Measurements from ENCODE around the gene MFAP3. TPM values are rescaled to one million over a fixed set of nuclear protein-coding genes. Genes with fewer than 3 reads are reported as not detected.
"Not testable (repeated sequence)": the region's sequence is repeated elsewhere in the genome, so short reads cannot be mapped to it uniquely, and the experiment has no call there.

Gene MFAP3
- total RNA-seq, 1 experiment from 2014 or later, result 25.9 TPM

- Histone ChIP-seq H3K27me3 (ENCODE audit: control insufficient read depth, insufficient read depth, low read length) (no peaks in the 10 kb centered on the region), H3K4me3 (ENCODE audit: insufficient read depth, low read depth, low read length) (no peak overlapping the region), H3K36me3 (replicated peaks; ENCODE audit: control insufficient read depth, insufficient read depth, low read length) (no peaks in the 10 kb centered on the region)
- DNase-seq, result no peak
Observed at GRCh38 chr5:154065971-154066370, 27.2 kb downstream of the MFAP3 start.

- not testable (repeated sequence) for DNase-seq; H3K27me3 ChIP-seq (ENCODE audit: control insufficient read depth, insufficient read depth, low read length); H3K4me3 ChIP-seq (ENCODE audit: insufficient read depth, low read depth, low read length); H3K36me3 ChIP-seq (replicated peaks; ENCODE audit: control insufficient read depth, insufficient read depth, low read length)
Observed at GRCh38 chr5:154069854-154070253, 31.1 kb downstream of the MFAP3 start.

- Histone ChIP-seq H3K36me3 (replicated peaks; ENCODE audit: control insufficient read depth, insufficient read depth, low read length) (no peaks in the 10 kb centered on the region), H3K4me3 (ENCODE audit: insufficient read depth, low read depth, low read length) (no peak overlapping the region), H3K27me3 (ENCODE audit: control insufficient read depth, insufficient read depth, low read length) (peaks cover under 1% of the 10 kb centered on the region; the same call in 1 of the 2 replicates)
- DNase-seq, result no peak
Observed at GRCh38 chr5:154071799-154072413, 33.1 kb downstream of the MFAP3 start.

- peak; percentile 57 for DNase-seq
- Histone ChIP-seq H3K4me3 (ENCODE audit: insufficient read depth, low read depth, low read length) (no peak overlapping the region), H3K36me3 (replicated peaks; ENCODE audit: control insufficient read depth, insufficient read depth, low read length) (no peaks in the 10 kb centered on the region), H3K27me3 (ENCODE audit: control insufficient read depth, insufficient read depth, low read length) (peaks cover 1% of the 10 kb centered on the region; the same call in 1 of the 2 replicates)
Observed at GRCh38 chr5:154072414-154073171, 33.8 kb downstream of the MFAP3 start.

- Histone ChIP-seq H3K36me3 (replicated peaks; ENCODE audit: control insufficient read depth, insufficient read depth, low read length) (no peaks in the 10 kb centered on the region), H3K4me3 (ENCODE audit: insufficient read depth, low read depth, low read length) (no peak overlapping the region), H3K27me3 (ENCODE audit: control insufficient read depth, insufficient read depth, low read length) (peaks cover 1% of the 10 kb centered on the region; the same call in 1 of the 2 replicates)
- DNase-seq, result no peak
Observed at GRCh38 chr5:154076240-154076922, 37.6 kb downstream of the MFAP3 start.

- Histone ChIP-seq H3K4me3 (ENCODE audit: insufficient read depth, low read depth, low read length) (no peak overlapping the region), H3K36me3 (replicated peaks; ENCODE audit: control insufficient read depth, insufficient read depth, low read length) (no peaks in the 10 kb centered on the region), H3K27me3 (ENCODE audit: control insufficient read depth, insufficient read depth, low read length) (peaks cover 1% of the 10 kb centered on the region; the same call in 1 of the 2 replicates)
- DNase-seq, result no peak
Observed at GRCh38 chr5:154077696-154078095, 38.9 kb downstream of the MFAP3 start.

GRCh38 chr5:154078272-154078671 is 39.5 kb downstream of the MFAP3 start:
- Histone ChIP-seq H3K27me3 (ENCODE audit: control insufficient read depth, insufficient read depth, low read length) (peaks cover 1% of the 10 kb centered on the region; the same call in 1 of the 2 replicates), H3K4me3 (ENCODE audit: insufficient read depth, low read depth, low read length) (no peak overlapping the region), H3K36me3 (replicated peaks; ENCODE audit: control insufficient read depth, insufficient read depth, low read length) (no peaks in the 10 kb centered on the region)
- DNase-seq, result no peak

- Histone ChIP-seq H3K36me3 (replicated peaks; ENCODE audit: control insufficient read depth, insufficient read depth, low read length) (no peaks in the 10 kb centered on the region), H3K27me3 (ENCODE audit: control insufficient read depth, insufficient read depth, low read length) (peaks cover 1% of the 10 kb centered on the region; the same call in 1 of the 2 replicates), H3K4me3 (ENCODE audit: insufficient read depth, low read depth, low read length) (no peak overlapping the region)
- DNase-seq, result no peak
Observed at GRCh38 chr5:154081246-154081645, 42.5 kb downstream of the MFAP3 start.

GRCh38 chr5:154084062-154084639 is 45.4 kb downstream of the MFAP3 start:
- Histone ChIP-seq H3K36me3 (replicated peaks; ENCODE audit: control insufficient read depth, insufficient read depth, low read length) (no peaks in the 10 kb centered on the region), H3K4me3 (ENCODE audit: insufficient read depth, low read depth, low read length) (no peak overlapping the region), H3K27me3 (ENCODE audit: control insufficient read depth, insufficient read depth, low read length) (no peaks in the 10 kb centered on the region)
- DNase-seq, result no peak

GRCh38 chr5:154086146-154086545 is 47.4 kb downstream of the MFAP3 start:
- Histone ChIP-seq H3K27me3 (ENCODE audit: control insufficient read depth, insufficient read depth, low read length) (no peaks in the 10 kb centered on the region), H3K4me3 (ENCODE audit: insufficient read depth, low read depth, low read length) (no peak overlapping the region), H3K36me3 (replicated peaks; ENCODE audit: control insufficient read depth, insufficient read depth, low read length) (no peaks in the 10 kb centered on the region)
- DNase-seq, result no peak

- no peaks in the 10 kb centered on the region for H3K27me3 ChIP-seq (ENCODE audit: control insufficient read depth, insufficient read depth, low read length)
- no peak overlapping the region for H3K4me3 ChIP-seq (ENCODE audit: insufficient read depth, low read depth, low read length)
- no peak for DNase-seq
- H3K36me3 ChIP-seq (replicated peaks; ENCODE audit: control insufficient read depth, insufficient read depth, low read length), result no peaks in the 10 kb centered on the region
Observed at GRCh38 chr5:154086641-154087040, 47.9 kb downstream of the MFAP3 start.

GRCh38 chr5:154087260-154087659 is 48.5 kb downstream of the MFAP3 start:
- no peak for DNase-seq

GRCh38 chr5:154088801-154089200 is 50.0 kb downstream of the MFAP3 start:
- no peak for DNase-seq
- Histone ChIP-seq H3K36me3 (replicated peaks; ENCODE audit: control insufficient read depth, insufficient read depth, low read length) (no peaks in the 10 kb centered on the region), H3K27me3 (ENCODE audit: control insufficient read depth, insufficient read depth, low read length) (no peaks in the 10 kb centered on the region), H3K4me3 (ENCODE audit: insufficient read depth, low read depth, low read length) (no peak overlapping the region)

More at GRCh38 chr5:154087260-154087659, 48.5 kb downstream of the MFAP3 start:
- H3K4me3 ChIP-seq (ENCODE audit: insufficient read depth, low read depth, low read length), result no peak overlapping the region
- no peaks in the 10 kb centered on the region for H3K27me3 ChIP-seq (ENCODE audit: control insufficient read depth, insufficient read depth, low read length)
- H3K36me3 ChIP-seq (replicated peaks; ENCODE audit: control insufficient read depth, insufficient read depth, low read length), result no peaks in the 10 kb centered on the region

- Histone ChIP-seq H3K27me3 (ENCODE audit: control insufficient read depth, insufficient read depth, low read length) (no peaks in the 10 kb centered on the region), H3K4me3 (ENCODE audit: insufficient read depth, low read depth, low read length) (no peak overlapping the region), H3K36me3 (replicated peaks; ENCODE audit: control insufficient read depth, insufficient read depth, low read length) (no peaks in the 10 kb centered on the region)
- no peak for DNase-seq
Observed at GRCh38 chr5:154090656-154091055, 51.9 kb downstream of the MFAP3 start.

Measured in H7 (cell line).